ENCODE measurements around the gene IDNK.
A peak's percentile ranks its signal among the peaks of the same experiment; 100 is the strongest.

The IDNK gene

DNA sequence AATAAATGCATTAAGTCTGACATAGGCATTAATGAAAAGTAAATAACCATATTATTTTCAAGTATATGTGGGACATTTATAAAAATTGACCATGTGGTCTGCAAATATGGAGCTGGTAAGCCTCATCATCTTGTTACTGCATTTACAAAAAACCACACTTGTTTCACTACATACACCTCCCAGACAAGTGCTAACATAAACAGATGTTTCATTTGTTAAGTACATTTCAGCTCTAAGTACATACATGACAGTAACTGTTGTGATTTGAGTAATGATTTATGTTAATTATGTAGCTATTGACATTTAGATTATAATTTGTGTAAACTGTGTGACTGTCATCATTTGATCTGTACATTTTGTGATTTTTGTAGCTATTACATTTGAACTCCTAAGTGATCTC lies 13.9 kb downstream of the IDNK start:
- DNase-seq: no peak

GRCh38 chr9:83637389-83637788 lies 14.4 kb downstream of the IDNK start:
- DNase-seq: no peak

GRCh38 chr9:83639266-83639665 lies 16.3 kb downstream of the IDNK start:
- no peak for DNase-seq

GRCh38 chr9:83642793-83643192 lies 19.9 kb downstream of the IDNK start:
- DNase-seq: no peak

- DNase-seq: no peak
Observed at GRCh38 chr9:83646500-83647239, 23.7 kb downstream of the IDNK start.

- peak; percentile 77 for DNase-seq
Observed at GRCh38 chr9:83649080-83649479, 26.1 kb downstream of the IDNK start.

- no peak for DNase-seq
Observed at GRCh38 chr9:83649515-83649914, 26.6 kb downstream of the IDNK start.

- no peak for DNase-seq
Observed at GRCh38 chr9:83651558-83651957, 28.6 kb downstream of the IDNK start.

DNA sequence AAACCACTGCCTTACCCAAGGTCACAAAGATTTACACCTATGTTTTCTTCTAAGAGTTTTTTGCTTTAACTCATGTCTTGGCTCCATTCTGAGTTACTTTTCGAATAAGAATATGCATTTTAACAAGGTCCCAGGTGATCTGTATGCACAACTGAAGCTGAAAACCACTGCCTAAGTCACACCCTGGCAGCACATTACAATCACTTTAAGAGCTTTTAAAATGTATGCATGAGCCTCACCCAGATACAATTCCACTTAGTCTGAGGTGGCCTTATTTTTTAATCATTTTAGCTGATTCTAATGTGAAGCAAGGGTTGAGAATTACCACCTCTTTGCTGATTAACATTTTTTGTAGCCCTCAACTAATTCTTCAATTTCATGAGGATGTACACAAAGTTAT lies 29.5 kb downstream of the IDNK start:
- DNase-seq: no peak

- DNase-seq: no peak
Observed at GRCh38 chr9:83655433-83655832, 32.5 kb downstream of the IDNK start.

GRCh38 chr9:83656032-83656680 lies 33.2 kb downstream of the IDNK start:
- DNase-seq: no peak

DNA sequence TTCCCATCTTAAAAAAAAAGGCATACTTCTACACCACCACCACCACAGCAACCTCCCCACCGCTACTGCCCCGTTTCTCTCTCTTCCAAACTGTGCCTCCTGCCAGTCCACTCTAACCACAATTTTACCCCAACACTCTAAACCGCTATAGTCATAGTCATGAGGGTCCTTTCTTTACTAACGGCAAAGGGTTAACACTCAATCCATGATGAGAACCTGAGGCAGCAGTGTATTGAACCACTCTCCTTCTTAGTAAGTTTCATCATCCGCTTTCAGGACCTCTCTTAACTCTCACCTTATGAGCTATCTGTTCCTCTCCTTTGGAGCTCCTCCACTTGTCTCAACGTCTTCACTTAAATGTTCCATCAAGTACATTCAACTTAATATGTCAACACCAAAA lies 34.0 kb downstream of the IDNK start:
- DNase-seq: no peak

DNA sequence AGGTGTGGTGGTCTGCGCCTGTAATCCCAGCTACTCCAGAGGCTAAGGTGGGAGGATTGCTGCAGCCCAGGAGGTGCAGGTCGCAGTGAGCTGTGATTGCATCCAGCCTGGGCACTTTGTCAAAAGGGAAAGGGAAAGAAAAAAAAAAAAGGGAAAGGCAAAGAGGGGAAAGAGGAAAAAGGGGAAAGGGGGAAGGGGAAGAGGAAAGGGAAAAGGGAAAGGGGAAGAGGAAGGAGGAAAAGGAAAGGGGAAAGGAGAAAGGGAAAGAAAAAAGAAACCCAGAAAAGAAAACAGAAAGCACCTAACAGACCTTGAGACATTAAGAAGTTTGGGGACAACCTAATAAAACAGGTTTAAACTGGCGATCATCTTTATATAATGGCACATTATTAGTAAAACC lies 40.0 kb downstream of the IDNK start:
- no peak for DNase-seq

GRCh38 chr9:83665580-83666200 lies 42.7 kb downstream of the IDNK start:
- no peak for DNase-seq

GRCh38 chr9:83669067-83669466 lies 46.1 kb downstream of the IDNK start:
- DNase-seq: no peak

DNA sequence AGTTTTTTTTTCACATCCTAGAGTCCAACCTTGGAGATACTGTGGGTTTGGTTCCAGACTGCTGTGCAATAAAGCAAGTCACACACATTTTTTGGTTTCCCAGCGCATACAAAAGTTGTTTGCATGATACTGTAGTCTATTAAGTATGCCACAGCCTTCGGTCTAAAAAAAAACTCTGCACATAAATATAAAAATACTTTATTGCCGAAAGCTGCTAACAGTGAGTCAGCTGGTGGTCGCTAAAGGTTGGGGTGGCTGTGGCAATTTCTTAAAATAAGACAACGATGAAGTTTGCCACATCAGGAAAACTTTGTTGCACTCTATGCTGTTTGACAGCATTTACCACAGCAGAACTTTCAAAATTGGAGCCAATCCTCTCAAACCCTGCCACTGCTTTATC lies 47.4 kb downstream of the IDNK start:
- DNase-seq: no peak

GRCh38 chr9:83671451-83671850 lies 48.5 kb downstream of the IDNK start:
- DNase-seq: no peak

DNA sequence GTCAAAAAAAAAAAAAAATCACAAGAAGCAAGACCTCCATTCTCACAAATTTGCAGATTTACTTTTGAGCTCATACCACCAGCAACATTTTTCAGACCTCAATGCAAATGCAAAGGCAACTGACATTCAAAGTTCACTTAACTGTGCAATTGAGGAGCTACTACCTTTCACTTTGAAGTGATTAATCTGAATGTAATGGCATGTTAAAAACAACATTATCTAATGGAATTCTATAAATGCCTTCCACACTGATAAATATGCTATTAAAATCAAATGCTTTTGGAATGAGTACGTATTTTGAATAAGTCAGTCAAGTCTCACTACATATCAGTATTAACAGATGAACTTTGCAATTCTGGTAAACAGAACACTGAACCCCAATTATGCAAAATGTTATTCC lies 52.5 kb downstream of the IDNK start:
- no peak for DNase-seq

- DNase-seq: no peak
Observed at GRCh38 chr9:83677596-83677995, 54.7 kb downstream of the IDNK start.

DNA sequence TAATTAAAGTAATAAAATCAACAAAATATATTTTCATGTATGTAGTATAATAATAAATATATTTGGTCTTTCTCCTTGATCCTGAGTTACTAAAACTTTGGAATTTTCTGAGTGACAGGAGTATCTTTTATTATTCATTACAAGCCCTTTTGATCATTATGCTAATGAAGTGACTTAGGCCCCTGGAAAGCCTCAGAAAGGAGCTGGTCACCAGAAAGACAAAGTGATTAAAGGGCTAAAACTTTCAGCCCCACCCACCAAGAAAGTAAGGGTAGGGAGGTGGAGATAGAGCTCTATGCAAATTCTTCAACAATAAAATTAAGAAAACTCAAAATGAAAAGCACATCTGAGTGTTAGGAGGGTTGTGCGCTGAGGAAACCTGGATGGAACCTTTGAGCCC lies 57.3 kb downstream of the IDNK start:
- no peak for DNase-seq

DNA sequence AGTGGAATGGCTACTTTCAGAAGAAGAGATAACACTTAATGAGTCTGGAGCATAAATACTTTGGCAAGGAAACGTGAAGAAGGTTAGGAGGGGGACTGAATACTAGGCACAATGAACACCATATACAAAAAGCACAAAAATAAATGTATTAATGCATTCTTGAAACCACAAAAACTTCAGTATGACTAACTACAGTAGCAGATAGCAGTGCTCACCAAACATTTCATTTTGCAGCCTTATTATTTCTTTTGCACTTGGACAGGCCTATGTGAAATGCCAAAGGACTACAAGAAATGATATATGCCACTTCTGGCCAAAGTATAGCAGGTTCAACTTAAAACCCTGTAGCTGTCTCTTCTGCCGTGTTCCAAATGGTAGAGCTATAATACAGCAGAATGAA lies 58.5 kb downstream of the IDNK start:
- no peak for DNase-seq

GRCh38 chr9:83688921-83689320 lies 66.0 kb downstream of the IDNK start:
- no peak for DNase-seq

GRCh38 chr9:83691492-83691891 lies 68.5 kb downstream of the IDNK start:
- DNase-seq: no peak

All from CD4-positive, alpha-beta T cell treated with Interleukin-21 for 1 hour (primary cell).